ENCODE results near the gene DNAH8. TPM values are rescaled to one million over a fixed set of nuclear protein-coding genes. Genes with fewer than 3 reads are reported as not detected.

The DNAH8 gene
- total RNA-seq, 1 experiment from 2014 or later = not detected

GRCh38 chr6:38786486-38786885 lies 71.4 kb downstream of the DNAH8 start:
- Mint-ChIP-seq H3K27ac (ENCODE audit: low read depth, unreplicated experiment) (no peak overlapping the region), H3K9me3 (ENCODE audit: unreplicated experiment) (no peaks in the 10 kb centered on the region), H3K36me3 (ENCODE audit: insufficient read depth, unreplicated experiment) (no peaks in the 10 kb centered on the region), H3K4me3 (ENCODE audit: unreplicated experiment) (no peak overlapping the region), H3K27me3 (ENCODE audit: insufficient read depth, unreplicated experiment) (no peaks in the 10 kb centered on the region), H3K4me1 (ENCODE audit: insufficient read depth, unreplicated experiment) (peaks cover 6% of the 10 kb centered on the region)
- ChIA-PET POLR2A (no interaction called here), CTCF (interaction anchor here (0.6 kb wide), 1 partner anchor 1651 kb away, joined by 3 read pairs; no protein-coding TSS in a partner anchor)
- DNase-seq (ENCODE audit: unreplicated experiment) = no peak
- no peak for TF ChIP-seq CTCF (IDR thresholded peaks at IDR 0.05; ENCODE audit: unreplicated experiment)
- intact Hi-C loops (cut with micrococcal nuclease) = no loop called here
- BruUV-seq (replicated peaks) = no TSS peak

GRCh38 chr6:38789256-38789655 lies 74.1 kb downstream of the DNAH8 start:
- H3K9me3 Mint-ChIP-seq (ENCODE audit: unreplicated experiment) = no peaks in the 10 kb centered on the region
- TF ChIP-seq CTCF (IDR thresholded peaks at IDR 0.05; ENCODE audit: unreplicated experiment) = no peak
- CTCF ChIA-PET = interaction anchor here (0.7 to 1.2 kb wide), 2 partner anchors 82 to 902 kb away, joined by 3 to 4 read pairs; no protein-coding TSS in a partner anchor
- POLR2A ChIA-PET = interaction anchor here (0.8 to 1.5 kb wide), 2 partner anchors 8 to 85 kb away, joined by 5 read pairs; no protein-coding TSS in a partner anchor
- no peak overlapping the region for H3K4me3 Mint-ChIP-seq (ENCODE audit: unreplicated experiment)
- no peaks in the 10 kb centered on the region for H3K27me3 Mint-ChIP-seq (ENCODE audit: insufficient read depth, unreplicated experiment)
- no peaks in the 10 kb centered on the region for H3K36me3 Mint-ChIP-seq (ENCODE audit: insufficient read depth, unreplicated experiment)
- no peak for DNase-seq (ENCODE audit: unreplicated experiment)
- H3K27ac Mint-ChIP-seq (ENCODE audit: low read depth, unreplicated experiment) = no peak overlapping the region
- intact Hi-C loops (cut with micrococcal nuclease) = no loop called here
- BruUV-seq (replicated peaks) = no TSS peak
- peaks cover 6% of the 10 kb centered on the region for H3K4me1 Mint-ChIP-seq (ENCODE audit: insufficient read depth, unreplicated experiment)

- Mint-ChIP-seq H3K27me3 (ENCODE audit: insufficient read depth, unreplicated experiment) (no peaks in the 10 kb centered on the region), H3K36me3 (ENCODE audit: insufficient read depth, unreplicated experiment) (no peaks in the 10 kb centered on the region), H3K9me3 (ENCODE audit: unreplicated experiment) (no peaks in the 10 kb centered on the region), H3K4me3 (ENCODE audit: unreplicated experiment) (no peak overlapping the region), H3K27ac (ENCODE audit: low read depth, unreplicated experiment) (no peak overlapping the region), H3K4me1 (ENCODE audit: insufficient read depth, unreplicated experiment) (peaks cover 11% of the 10 kb centered on the region)
- ChIA-PET POLR2A (no interaction called here), CTCF (interaction anchor here (0.6 kb wide), 1 partner anchor 23 kb away, joined by 3 read pairs; no protein-coding TSS in a partner anchor)
- intact Hi-C loops (cut with micrococcal nuclease) = no loop called here
- no peak for TF ChIP-seq CTCF (IDR thresholded peaks at IDR 0.05; ENCODE audit: unreplicated experiment)
- DNase-seq (ENCODE audit: unreplicated experiment) = no peak
- BruUV-seq (replicated peaks) = no TSS peak
These were observed 77.2 kb downstream of the DNAH8 start for GRCh38 chr6:38792356-38792755.

GRCh38 chr6:38794682-38795081 lies 79.6 kb downstream of the DNAH8 start:
- Mint-ChIP-seq H3K4me1 (ENCODE audit: insufficient read depth, unreplicated experiment) (peaks cover 20% of the 10 kb centered on the region), H3K36me3 (ENCODE audit: insufficient read depth, unreplicated experiment) (no peaks in the 10 kb centered on the region), H3K4me3 (ENCODE audit: unreplicated experiment) (no peak overlapping the region), H3K27me3 (ENCODE audit: insufficient read depth, unreplicated experiment) (no peaks in the 10 kb centered on the region), H3K9me3 (ENCODE audit: unreplicated experiment) (no peaks in the 10 kb centered on the region), H3K27ac (ENCODE audit: low read depth, unreplicated experiment) (no peak overlapping the region)
- CTCF ChIA-PET = interaction anchor here (0.7 kb wide), 2 partner anchors 78 to 349 kb away, joined by 3 to 4 read pairs; no protein-coding TSS in a partner anchor
- TF ChIP-seq CTCF (IDR thresholded peaks at IDR 0.05; ENCODE audit: unreplicated experiment) = no peak
- POLR2A ChIA-PET = no interaction called here
- BruUV-seq (replicated peaks) = no TSS peak
- DNase-seq (ENCODE audit: unreplicated experiment) = no peak
- intact Hi-C loops (cut with micrococcal nuclease) = loop anchor here (2.0 kb wide), 1 partner anchor 138 kb away; no protein-coding TSS in a partner anchor

Measured in MCF 10A (cell line).